ENCODE measurements around the gene SEC14L3. TPM values are rescaled to one million over a fixed set of nuclear protein-coding genes. Genes with fewer than 3 reads are reported as not detected.

Gene SEC14L3
- total RNA-seq, 1 experiment from 2014 or later, result not detected

GRCh38 chr22:30421695-30422480, 49.9 kb downstream of the SEC14L3 start:
- Histone ChIP-seq H2BK20ac (ENCODE audit: low read depth, low read length, poor library complexity, severe bottlenecking) (no peak overlapping the region), H4K91ac (ENCODE audit: insufficient read length, low read depth, low read length) (no peak overlapping the region), H3K23ac (ENCODE audit: insufficient read length, low read depth, low read length) (no peak overlapping the region), H3K23me2 (ENCODE audit: insufficient read length, low read depth, low read length, poor library complexity, severe bottlenecking) (peaks cover 21% of the 10 kb centered on the region), H4K5ac (ENCODE audit: insufficient read length, low read depth, low read length) (no peak overlapping the region), H3K4me1 (ENCODE audit: insufficient read depth, low read length) (peaks cover 7% of the 10 kb centered on the region; the same call in 1 of the 2 replicates), H3K9ac (ENCODE audit: extremely low read depth, insufficient read length, low read length) (no peak overlapping the region), H2BK5ac (ENCODE audit: insufficient read length, low read length) (no peak overlapping the region), H2BK12ac (ENCODE audit: insufficient read length, low read depth, low read length) (no peak overlapping the region), H3K4ac (ENCODE audit: low read depth, low read length) (no peak overlapping the region), H2BK120ac (ENCODE audit: low read depth, low read length, poor library complexity, severe bottlenecking) (no peak overlapping the region), H3T11ph (ENCODE audit: low read length) (no peak overlapping the region), H3K14ac (ENCODE audit: insufficient read depth, low read length) (no peak overlapping the region), H3K18ac (ENCODE audit: insufficient read length, low read depth, low read length) (no peak overlapping the region), H2AFZ (ENCODE audit: low read length) (no peak overlapping the region), H3K56ac (ENCODE audit: insufficient read length, low read depth, low read length) (no peak overlapping the region), H2BK15ac (ENCODE audit: low read depth, low read length) (no peak overlapping the region), H4K8ac (replicated peaks; ENCODE audit: insufficient read length, low read depth, low read length) (no peak overlapping the region), H3K4me2 (ENCODE audit: insufficient read depth, insufficient read length, low read length) (no peak overlapping the region), H3K79me2 (ENCODE audit: insufficient read depth, low read length) (no peaks in the 10 kb centered on the region), H2AK5ac (ENCODE audit: insufficient read length, low read length) (no peak overlapping the region), H3K79me1 (ENCODE audit: insufficient read depth, low read depth, low read length, poor library complexity, severe bottlenecking) (no peaks in the 10 kb centered on the region), H3K27me3 (ENCODE audit: insufficient read depth, low read length) (no peaks in the 10 kb centered on the region), H3K9me3 (ENCODE audit: control insufficient read depth, low read depth, low read length) (no peaks in the 10 kb centered on the region), H3K27ac (ENCODE audit: insufficient read length, low read depth, low read length) (no peak overlapping the region), H4K20me1 (ENCODE audit: control insufficient read depth, insufficient read depth, insufficient read length) (no peaks in the 10 kb centered on the region)
- peak overlapping the region; percentile 87 to 93 for H3K4me3 Mint-ChIP-seq
- DNase-seq, result no peak
- H3K4me1 Mint-ChIP-seq, result peaks cover 29 to 36% of the 10 kb centered on the region in 2 experiments
- no peak for TF ChIP-seq CTCF (conservative IDR thresholded peaks at IDR 0.05)
- H3K27ac Mint-ChIP-seq, result peak overlapping the region in 2 of 3 experiments; percentile 95 to 96; a peak in 4 of 7 replicates
- H3K9me3 Mint-ChIP-seq, result no peaks in the 10 kb centered on the region
- no CpG with 5 or more reads among the region's 8 CpGs for WGBS (ENCODE audit: extremely low coverage, insufficient read length, low lambda C conversion rate)
- no peaks in the 10 kb centered on the region; the same call in 1 of the 2 replicates for H3K27me3 Mint-ChIP-seq (ENCODE audit: low read depth)
- peaks cover 2 to 45% (median 37%) of the 10 kb centered on the region in 3 experiments; a peak in 5 of 7 replicates for H3K36me3 Mint-ChIP-seq (ENCODE audit: insufficient read depth in 1 of 3, low read depth in 3 of 3)

All from H9 (cell line).